ENCODE data around the gene DNAJC5G. TPM values are rescaled to one million over a fixed set of nuclear protein-coding genes. Genes with fewer than 3 reads are reported as not detected.

The DNAJC5G gene
- total and polyA plus RNA-seq, 9 of the 15 experiments (the other 6 are each of a cell fraction or from before 2014, with no cell fraction given), result not detected

DNA sequence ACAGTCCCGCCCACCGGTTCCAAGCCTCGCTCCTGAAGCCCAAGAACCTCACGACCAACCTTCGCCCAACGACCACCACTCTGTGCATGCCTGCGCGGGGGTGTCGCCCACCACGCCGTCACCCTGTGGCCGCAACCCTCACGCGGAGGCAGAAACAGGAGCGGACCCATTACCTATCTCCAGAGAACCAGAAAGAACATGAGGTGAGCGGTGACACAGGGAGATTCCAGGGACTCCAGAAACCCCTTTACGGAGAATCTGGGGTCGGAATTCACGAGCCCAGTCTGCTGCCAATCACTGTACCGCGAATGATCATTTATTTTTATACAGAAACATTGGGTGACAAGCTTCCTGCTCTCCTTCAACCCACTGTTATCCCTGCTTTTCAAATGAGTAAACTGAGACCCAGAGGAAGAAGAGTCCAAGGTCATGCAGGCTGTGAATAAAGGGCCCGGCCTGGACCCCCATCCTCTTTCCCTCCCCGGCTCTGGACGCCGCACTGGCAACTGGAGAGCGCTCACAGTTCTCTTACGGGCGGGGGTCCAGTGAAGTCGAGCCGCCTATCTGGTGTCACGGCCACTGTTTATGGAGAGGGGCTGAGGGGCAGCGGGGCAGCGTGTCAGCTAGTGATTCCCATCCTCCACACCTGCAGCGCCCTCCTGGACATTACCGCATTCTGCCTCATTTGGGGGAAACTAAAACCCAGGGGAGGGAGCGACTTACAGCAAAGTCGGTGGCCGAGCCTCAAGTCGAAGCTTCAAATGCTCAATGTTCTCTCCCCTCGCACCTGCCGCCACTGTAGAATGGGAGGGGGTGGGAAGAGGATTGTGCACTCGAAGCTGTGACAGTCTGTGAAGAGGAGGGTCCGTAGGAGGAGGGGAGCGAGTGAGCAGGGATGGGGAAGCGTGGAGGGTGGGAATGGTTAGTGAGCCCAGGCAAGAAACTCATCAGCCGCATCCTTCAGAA is 11.7 kb upstream of the DNAJC5G start:
- H3K9me1 ChIP-seq (ENCODE audit: control insufficient read depth, insufficient read depth, low read length), result no peaks in the 10 kb centered on the region
- no peaks in the 10 kb centered on the region; the same call in 1 of the 2 replicates for H3K9me3 ChIP-seq (replicated peaks; ENCODE audit: control insufficient read depth, insufficient read depth, low read depth, low read length)
- H3K27me3 ChIP-seq (ENCODE audit: control insufficient read depth in 2 of 2, insufficient read depth in 2 of 2, low read length in 2 of 2), result peaks cover 34 to 43% of the 10 kb centered on the region in 2 experiments; a peak in 4 of 5 replicates
- ChIA-PET POLR2A (interaction anchor here (0.7 kb wide), 2 partner anchors 22 to 104 kb away, joined by 3 to 4 read pairs; no protein-coding TSS in a partner anchor), CTCF (ENCODE audit: low intra/inter-chr PET ratio) (interaction anchor here (1.4 kb wide), 1 partner anchor 16 kb away, joined by 5 read pairs; no protein-coding TSS in a partner anchor)
- peaks cover 0 to 39% of the 10 kb centered on the region in 2 experiments; a peak in 3 of 5 replicates for H3K4me1 ChIP-seq (replicated peaks in 1 of 2; ENCODE audit: control insufficient read depth in 2 of 2, insufficient read depth in 2 of 2, low read length in 2 of 2)
- TF ChIP-seq SP1 (CRISPR knock-in tag; IDR thresholded peaks at IDR 0.05) (0 out of 2 replicates have a peak, but pooled peaks have one; percentile 13), STAG1 (CRISPR knock-in tag; IDR thresholded peaks at IDR 0.05; ENCODE audit: borderline replicate concordance) (0 out of 2 replicates have a peak, but pooled peaks have one; percentile 8), POLR2B (IDR thresholded peaks at IDR 0.05; ENCODE audit: low read depth, partially characterized antibody) (no peak)
- TF ChIP-seq, protein P1, sequence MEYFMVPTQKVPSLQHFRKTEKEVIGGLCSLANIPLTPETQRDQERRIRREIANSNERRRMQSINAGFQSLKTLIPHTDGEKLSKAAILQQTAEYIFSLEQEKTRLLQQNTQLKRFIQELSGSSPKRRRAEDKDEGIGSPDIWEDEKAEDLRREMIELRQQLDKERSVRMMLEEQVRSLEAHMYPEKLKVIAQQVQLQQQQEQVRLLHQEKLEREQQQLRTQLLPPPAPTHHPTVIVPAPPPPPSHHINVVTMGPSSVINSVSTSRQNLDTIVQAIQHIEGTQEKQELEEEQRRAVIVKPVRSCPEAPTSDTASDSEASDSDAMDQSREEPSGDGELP (CRISPR knock-in tag; IDR thresholded peaks at IDR 0.05; ENCODE audit: borderline replicate concordance), result peak; percentile 25; the same call in 1 of the 2 replicates
- no peak for ATAC-seq
- DNase-seq (ENCODE audit: extremely low read depth in 1 of 4, low spot score in 3 of 4), result no peak
- no peaks in the 10 kb centered on the region for H3K36me3 ChIP-seq (ENCODE audit: control insufficient read depth, insufficient read depth, low read length)
- H2AFZ ChIP-seq (ENCODE audit: low read depth, low read length), result peak overlapping the region; percentile 91
- BruUV-seq (replicated peaks), result no TSS peak
- in situ Hi-C loops (cut with MboI) (no loop called here), intact Hi-C loops (cut with micrococcal nuclease) (no loop called here)
- peak overlapping the region; percentile 53 for H3K4me3 ChIP-seq
- peak overlapping the region in 1 of 2 experiments; percentile 92; a peak in 3 of 4 replicates for H3K9ac ChIP-seq (ENCODE audit: insufficient read depth in 1 of 2, low read depth in 2 of 2, low read length in 2 of 2)
- FAIRE-seq, result peak; percentile 37
- peak overlapping the region; percentile 75 for H3K4me2 ChIP-seq (ENCODE audit: insufficient read depth, low read length)
- H3K27ac ChIP-seq (ENCODE audit: extremely low read depth, low read depth, low read length), result no peak overlapping the region
- 21% methylated on average over 40 of the region's 46 CpGs for whole genome bisulfite sequencing (ENCODE audit: insufficient coverage, low coverage, missing lambda C conversion rate)
- no peaks in the 10 kb centered on the region; the same call in 1 of the 2 replicates for H4K20me1 ChIP-seq (replicated peaks; ENCODE audit: control insufficient read depth, insufficient read depth, low read length)
- H3K79me2 ChIP-seq (ENCODE audit: control insufficient read depth, insufficient read depth, low read length), result no peaks in the 10 kb centered on the region

Data from K562 (cell line).